HepG2 (cell line): ENCODE results near the gene IL11RA. TPM values are rescaled to one million over a fixed set of nuclear protein-coding genes. Genes with fewer than 3 reads are reported as not detected.
A peak's percentile ranks its signal among the peaks of the same experiment; 100 is the strongest.

Experiments
- ADNP ChIP-seq: sonication (generic); formaldehyde crosslinking; IDR thresholded peaks from 2 replicates; pipeline ENCODE4 v1.4.0; 2020; ENCODE audit warnings: missing genetic modification reagents
- ARID4A ChIP-seq: sonication (generic); formaldehyde crosslinking; IDR thresholded peaks from 2 replicates; pipeline ENCODE4 v1.5.0; 2020; ENCODE audit warnings: mild to moderate bottlenecking, missing genetic modification reagents, borderline replicate concordance
- CREM ChIP-seq, 2 experiments: sonication (generic) in 1 of 2; formaldehyde crosslinking in 1 of 2; IDR thresholded peaks; 2 replicates each; pipeline versions ENCODE4 v1.4.0 to v1.6.1; 2016 to 2020; ENCODE audit warnings: antibody characterized with exemption in 1 of 2, mild to moderate bottlenecking in 1 of 2, missing genetic modification reagents in 1 of 2
- FOXM1 ChIP-seq: sonication (generic); formaldehyde crosslinking; IDR thresholded peaks from 2 replicates; pipeline ENCODE4 v1.5.0; 2020; ENCODE audit warnings: missing genetic modification reagents
- HIVEP1 ChIP-seq: sonication (generic); formaldehyde crosslinking; IDR thresholded peaks from 2 replicates; pipeline ENCODE4 v1.4.0; 2020; ENCODE audit warnings: mild to moderate bottlenecking, missing genetic modification reagents
- NAIF1 ChIP-seq: sonication (generic); formaldehyde crosslinking; IDR thresholded peaks from 2 replicates; pipeline ENCODE4 v1.5.0; 2020; ENCODE audit warnings: mild to moderate bottlenecking, missing genetic modification reagents, borderline replicate concordance
- NFYB ChIP-seq: sonication (generic); formaldehyde crosslinking; IDR thresholded peaks from 2 replicates; pipeline ENCODE4 v1.4.0; 2020; ENCODE audit warnings: missing genetic modification reagents
- SP4 ChIP-seq: sonication (generic); formaldehyde crosslinking; IDR thresholded peaks from 2 replicates; pipeline ENCODE4 v1.8.1; 2023; ENCODE audit warnings: mild to moderate bottlenecking, missing genetic modification reagents
- STAT6 ChIP-seq: sonication (generic); formaldehyde crosslinking; IDR thresholded peaks from 2 replicates; pipeline ENCODE4 v1.4.0; 2020; ENCODE audit warnings: missing genetic modification reagents, mild to moderate bottlenecking, borderline replicate concordance
- THRA ChIP-seq: sonication (generic); formaldehyde crosslinking; IDR thresholded peaks from 2 replicates; pipeline ENCODE4 v1.4.0; 2020; ENCODE audit warnings: missing genetic modification reagents, borderline replicate concordance
- ZBTB3 ChIP-seq: sonication (generic); formaldehyde crosslinking; IDR thresholded peaks from 2 replicates; pipeline ENCODE4 v1.4.0; 2020; ENCODE audit warnings: low read depth, mild to moderate bottlenecking, moderate library complexity, missing genetic modification reagents, borderline replicate concordance
- ZC3H13 ChIP-seq: sonication (generic); formaldehyde crosslinking; IDR thresholded peaks from 2 replicates; pipeline ENCODE4 v1.8.1; 2023; ENCODE audit warnings: mild to moderate bottlenecking, missing genetic modification reagents, moderate library complexity
- ZFP82 ChIP-seq: sonication (generic); formaldehyde crosslinking; IDR thresholded peaks from 2 replicates; pipeline ENCODE4 v1.5.1; 2020; ENCODE audit warnings: mild to moderate bottlenecking, missing genetic modification reagents, borderline replicate concordance
- ZNF234 ChIP-seq: sonication (generic); formaldehyde crosslinking; conservative IDR thresholded peaks from 2 replicates; pipeline ENCODE4 v1.5.1; 2020; ENCODE audit warnings: mild to moderate bottlenecking, missing genetic modification reagents
- ZNF7 ChIP-seq: IDR thresholded peaks from 2 replicates; pipeline ENCODE4 v1.6.1; 2016; ENCODE audit warnings: missing biosample characterization, missing genetic modification reagents
- ZNF781 ChIP-seq: sonication (generic); formaldehyde crosslinking; IDR thresholded peaks from 2 replicates; pipeline ENCODE4 v1.5.1; 2020; ENCODE audit warnings: borderline replicate concordance, mild to moderate bottlenecking, missing genetic modification reagents; ENCODE audit errors: not compliant biosample characterization
- ZSCAN9 ChIP-seq: IDR thresholded peaks from 2 replicates; pipeline ENCODE4 v1.6.1; 2016; ENCODE audit warnings: borderline replicate concordance
- polyA plus RNA-seq, 8 experiments: library from polyadenylated mRNA; depleted of rRNA in 3 of 8; stranded (reverse) in 7 of 8; unstranded in 1 of 8; fragments of >200 nt; fragmentation: Illumina TruSeq in 4 of 8; extraction: Trizol in 4 of 8; gene quantifications; 2 replicates each; pipeline versions ENCODE4 v1.2.1 to v1.2.3, GENCODE V29; 2011 to 2016; ENCODE audit warnings: low read depth in 4 of 8, missing spikeins in 1 of 8, mixed read lengths in 1 of 8; ENCODE audit not compliant: insufficient read depth in 1 of 8
- total RNA-seq, 5 experiments: library from RNA; depleted of rRNA; stranded (reverse); fragments of >200 nt; fragmentation: Illumina TruSeq; extraction: Trizol; gene quantifications; 2 replicates each; pipeline ENCODE4 v1.2.3, GENCODE V29; 2016; ENCODE audit warnings: low read depth in 1 of 5

Gene IL11RA
- total and polyA plus RNA-seq, 2 of the 13 experiments (the other 11 are each of a cell fraction or from before 2014, with no cell fraction given): 2.0 to 4.2 TPM

GRCh38 chr9:34611811-34612787, 39.9 kb upstream of the IL11RA start, which contains the start of gene RPP25L (continued):
- no peak for TF ChIP-seq ZNF7 (CRISPR knock-in tag)
- peak; percentile 60; the same call in 1 of the 2 replicates for TF ChIP-seq ZBTB3 (CRISPR knock-in tag)
- TF ChIP-seq ZNF781 (CRISPR knock-in tag): no peak
- no peak for TF ChIP-seq ZC3H13 (CRISPR knock-in tag)
- no peak for TF ChIP-seq ZFP82 (CRISPR knock-in tag)
- TF ChIP-seq NAIF1: peak; percentile 34; the same call in 1 of the 2 replicates
- TF ChIP-seq NFYB (CRISPR knock-in tag): no peak
- peak; percentile 53; the same call in 1 of the 2 replicates for TF ChIP-seq HIVEP1 (CRISPR knock-in tag)
- no peak for TF ChIP-seq THRA (CRISPR knock-in tag)
- TF ChIP-seq ZSCAN9: no peak
- TF ChIP-seq ZNF234: no peak
- TF ChIP-seq SP4 (CRISPR knock-in tag): peak; percentile 65
- TF ChIP-seq ADNP (CRISPR knock-in tag): no peak
- TF ChIP-seq ARID4A (CRISPR knock-in tag): peak; percentile 55; the same call in 1 of the 2 replicates
- no peak for TF ChIP-seq CREM (IDR thresholded peaks at IDR 0.05)
- TF ChIP-seq CREM (CRISPR knock-in tag; IDR thresholded peaks at IDR 0.05): no peak
- TF ChIP-seq FOXM1 (CRISPR knock-in tag): no peak
- no peak for TF ChIP-seq STAT6 (CRISPR knock-in tag)
